ENCODE data around the gene SPG21.

- TF ChIP-seq, protein P1, sequence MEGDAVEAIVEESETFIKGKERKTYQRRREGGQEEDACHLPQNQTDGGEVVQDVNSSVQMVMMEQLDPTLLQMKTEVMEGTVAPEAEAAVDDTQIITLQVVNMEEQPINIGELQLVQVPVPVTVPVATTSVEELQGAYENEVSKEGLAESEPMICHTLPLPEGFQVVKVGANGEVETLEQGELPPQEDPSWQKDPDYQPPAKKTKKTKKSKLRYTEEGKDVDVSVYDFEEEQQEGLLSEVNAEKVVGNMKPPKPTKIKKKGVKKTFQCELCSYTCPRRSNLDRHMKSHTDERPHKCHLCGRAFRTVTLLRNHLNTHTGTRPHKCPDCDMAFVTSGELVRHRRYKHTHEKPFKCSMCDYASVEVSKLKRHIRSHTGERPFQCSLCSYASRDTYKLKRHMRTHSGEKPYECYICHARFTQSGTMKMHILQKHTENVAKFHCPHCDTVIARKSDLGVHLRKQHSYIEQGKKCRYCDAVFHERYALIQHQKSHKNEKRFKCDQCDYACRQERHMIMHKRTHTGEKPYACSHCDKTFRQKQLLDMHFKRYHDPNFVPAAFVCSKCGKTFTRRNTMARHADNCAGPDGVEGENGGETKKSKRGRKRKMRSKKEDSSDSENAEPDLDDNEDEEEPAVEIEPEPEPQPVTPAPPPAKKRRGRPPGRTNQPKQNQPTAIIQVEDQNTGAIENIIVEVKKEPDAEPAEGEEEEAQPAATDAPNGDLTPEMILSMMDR (conservative IDR thresholded peaks at IDR 0.05; ENCODE audit: low read depth, low read length), result no peak
- no peak for TF ChIP-seq EZH2 (IDR thresholded peaks at IDR 0.05; ENCODE audit: borderline replicate concordance, low read depth, low read length, poor library complexity, severe bottlenecking)
These were observed 10.4 kb downstream of the SPG21 start for GRCh38 chr15:64979252-64979710.
